Endothelial cell of umbilical vein (primary cell): Measurements from ENCODE around the gene COL4A1. TPM values are rescaled to one million over a fixed set of nuclear protein-coding genes. Genes with fewer than 3 reads are reported as not detected.

Experiments used
- BruUV-seq: library from RNA; stranded (reverse); fragments of 400-500 nt; replicated peaks from 2 replicates; lab custom pipeline; 2021; lab: Mats Ljungman, UMichigan
- CTCF ChIA-PET: fragments of 300-600, 350-600 bp; sonication (Branson Sonifier 250); formaldehyde crosslinking; loops from one replicate; lab custom pipeline; 2021; ENCODE audit warnings: antibody characterized with exemption, inconsistent platforms; lab: Charles Lee
- POLR2A ChIA-PET: fragments of 300-600, 350-600 bp; sonication (Branson Sonifier 250); formaldehyde crosslinking; loops from one replicate; lab custom pipeline; 2021; ENCODE audit warnings: antibody characterized with exemption, inconsistent platforms; lab: Charles Lee
- DNase-seq: peaks from one replicate; pipeline ENCODE4 v3.0.0-alpha.2; 2011; ENCODE audit warnings: low read depth, low spot score
- FAIRE-seq: peaks from 2 replicates; lab custom pipeline; 2011; peaks lifted over from hg19 to GRCh38; lab: Jason Lieb, UNC
- H2AFZ ChIP-seq: 2 replicates; pipeline ENCODE4 v1.6.0; 2012; ENCODE audit warnings: low read depth, low read length, control low read depth, inconsistent platforms
- H3K27ac ChIP-seq: 2 replicates; pipeline ENCODE4 v1.5.1; 2011; ENCODE audit warnings: low read depth, mild to moderate bottlenecking, control low read depth, low read length, moderate library complexity; ENCODE audit not compliant: insufficient read depth
- H3K27me3 ChIP-seq, 2 experiments: 2 replicates each; pipeline versions ENCODE4 v1.6.0 to v1.6.1; 2011; ENCODE audit warnings: low read length in 2 of 2, mixed read lengths in 1 of 2; ENCODE audit not compliant: control insufficient read depth in 2 of 2, insufficient read depth in 2 of 2
- H3K36me3 ChIP-seq, 2 experiments: 2 replicates in 1 of 2; 3 replicates in 1 of 2; pipeline ENCODE4 v1.5.1; 2011; ENCODE audit warnings: low read length in 2 of 2, mild to moderate bottlenecking in 1 of 2, moderate library complexity in 1 of 2; ENCODE audit not compliant: control insufficient read depth in 2 of 2, insufficient read depth in 2 of 2; ENCODE audit errors: extremely low read depth in 1 of 2
- H3K4me1 ChIP-seq: 3 replicates; pipeline ENCODE4 v1.5.1; 2011; ENCODE audit warnings: mild to moderate bottlenecking, low read length; ENCODE audit not compliant: control insufficient read depth, insufficient read depth; ENCODE audit errors: extremely low read depth
- H3K4me2 ChIP-seq: 2 replicates; pipeline ENCODE4 v1.6.1; 2011; ENCODE audit warnings: low read length, control low read depth, mixed read lengths; ENCODE audit not compliant: insufficient read depth
- H3K4me3 ChIP-seq, 3 experiments: fragments of 200-600 bp in 1 of 3; sonication (generic), shearing (Covaris generic) in 1 of 3; replicated peaks in 1 of 3; 2 replicates each; pipeline ENCODE4 v1.5.1; 2011 to 2016; ENCODE audit warnings: control low read depth in 3 of 3, low read length in 3 of 3, mild to moderate bottlenecking in 2 of 3, inconsistent platforms in 1 of 3, low read depth in 1 of 3, moderate library complexity in 1 of 3; ENCODE audit not compliant: insufficient read depth in 1 of 3
- H3K79me2 ChIP-seq: 2 replicates; pipeline ENCODE4 v1.6.0; 2012; ENCODE audit warnings: low read length, inconsistent platforms; ENCODE audit not compliant: control insufficient read depth, insufficient read depth
- H3K9ac ChIP-seq: replicated peaks from 2 replicates; pipeline ENCODE3; 2011; ENCODE audit warnings: low read length, control low read depth; ENCODE audit not compliant: insufficient read depth; ENCODE audit errors: extremely low read depth
- H3K9me1 ChIP-seq: replicated peaks from 3 replicates; pipeline ENCODE4 v1.6.0; 2011; ENCODE audit warnings: mild to moderate bottlenecking, low read length; ENCODE audit not compliant: control insufficient read depth, insufficient read depth; ENCODE audit errors: extremely low read depth
- H3K9me3 ChIP-seq: replicated peaks from 2 replicates; pipeline ENCODE4 v1.5.1; 2012; ENCODE audit warnings: low read length, inconsistent platforms; ENCODE audit not compliant: control insufficient read depth, insufficient read depth
- H4K20me1 ChIP-seq: replicated peaks from 2 replicates; pipeline ENCODE3; 2011; ENCODE audit warnings: mild to moderate bottlenecking, low read length; ENCODE audit not compliant: control insufficient read depth, insufficient read depth; ENCODE audit errors: extremely low read depth
- EZH2 ChIP-seq: IDR thresholded peaks from 2 replicates; pipeline ENCODE4 v1.6.1; 2012; ENCODE audit warnings: borderline replicate concordance, low read depth, mild to moderate bottlenecking, moderate library complexity, low read length, inconsistent platforms; ENCODE audit not compliant: severe bottlenecking
- FOS ChIP-seq: IDR thresholded peaks from 2 replicates; pipeline ENCODE4 v1.6.1; 2011; ENCODE audit warnings: mild to moderate bottlenecking, low read length, moderate library complexity, borderline replicate concordance; ENCODE audit not compliant: insufficient read depth
- GATA2 ChIP-seq: IDR thresholded peaks from 2 replicates; pipeline ENCODE4 v1.7.0; 2011; ENCODE audit warnings: low read depth, mild to moderate bottlenecking, moderate library complexity, mixed read lengths, low read length; ENCODE audit not compliant: insufficient read length, insufficient read depth
- JUN ChIP-seq: IDR thresholded peaks from 2 replicates; pipeline ENCODE4 v1.6.1; 2011; ENCODE audit warnings: borderline replicate concordance, low read depth; ENCODE audit not compliant: insufficient read length, insufficient read depth
- MYC ChIP-seq: IDR thresholded peaks from one replicate; pipeline ENCODE4 v1.6.1; 2011; ENCODE audit warnings: mild to moderate bottlenecking, low read depth, low read length
- POLR2A ChIP-seq: IDR thresholded peaks from 2 replicates; pipeline ENCODE4 v1.6.1; 2012; ENCODE audit warnings: low read depth, mild to moderate bottlenecking, control low read depth, low read length
- POLR2AphosphoS5 ChIP-seq: IDR thresholded peaks from 2 replicates; pipeline ENCODE4 v1.6.1; 2012; ENCODE audit warnings: low read depth, mild to moderate bottlenecking, control low read depth, low read length, moderate library complexity; ENCODE audit not compliant: insufficient read depth
- dilution Hi-C: fragments of 300-500 bp; cut with MboI; formaldehyde crosslinking; loops from one replicate; pipeline ENCODE4 v1.15.0; 2019; ENCODE audit warnings: low sequenced_read_pairs; ENCODE audit not compliant: extremely low pct_ligation_motif_present
- intact Hi-C: fragments of 100-400 bp; cut with micrococcal nuclease; formaldehyde crosslinking; loops from one replicate; pipeline ENCODE4 v1.10.0; 2022
- polyA plus RNA-seq, 4 experiments: library from polyadenylated mRNA; depleted of rRNA in 3 of 4; stranded (reverse) in 3 of 4; unstranded in 1 of 4; fragments of >200 nt; gene quantifications; 2 replicates each; pipeline versions ENCODE4 v1.2.1 to v1.2.3, GENCODE V29; 2011 to 2012; ENCODE audit warnings: missing spikeins in 1 of 4
- total RNA-seq: library from RNA; stranded (reverse); gene quantifications from 2 replicates; pipeline ENCODE4 v1.2.3, GENCODE V29; 2021
- TF ChIP-seq, protein P1 (sequence below): IDR thresholded peaks from 2 replicates; pipeline ENCODE4 v1.6.1; 2011; ENCODE audit not compliant: insufficient read depth, insufficient read length
- TF ChIP-seq, protein P2 (sequence below), 2 donors: IDR thresholded peaks; 1 replicate in 1 of 2; 2 replicates in 1 of 2; pipeline ENCODE4 v1.5.1; 2011; ENCODE audit warnings: low read length in 2 of 2, mild to moderate bottlenecking in 2 of 2, moderate library complexity in 2 of 2, control low read depth in 1 of 2, inconsistent platforms in 1 of 2, low read depth in 1 of 2; ENCODE audit not compliant: insufficient read depth in 1 of 2; ENCODE audit errors: extremely low read depth in 1 of 2

The COL4A1 gene
- total and polyA plus RNA-seq, 2 donors (not counting 3 experiments of a cell fraction or from before 2014, with no cell fraction given), result 384 to 1,119 TPM

DNA sequence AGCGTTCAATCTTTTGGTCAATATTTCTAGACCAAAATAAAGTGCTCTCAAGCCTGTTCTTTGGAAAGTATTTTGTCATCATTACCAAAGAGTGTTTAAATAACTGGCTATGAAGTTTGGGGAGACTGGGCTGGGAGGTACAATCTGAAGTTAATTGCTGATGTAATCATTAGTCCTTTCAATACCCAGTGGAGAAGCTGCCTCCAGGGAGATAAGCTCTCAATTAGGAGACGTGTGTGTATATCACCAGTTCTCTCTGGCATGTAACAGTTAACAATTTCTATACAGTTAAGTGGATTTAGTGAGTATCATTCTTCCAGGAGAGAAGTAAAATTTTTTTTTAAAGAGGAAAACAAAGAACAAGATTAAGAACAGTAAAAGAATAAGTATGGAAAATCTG is 1.4 kb downstream of the COL4A1 start:
- H3K9me3 ChIP-seq, result no peaks in the 10 kb centered on the region
- no peak for DNase-seq
- dilution Hi-C loops (no loop called here), intact Hi-C loops (no loop called here)
- no peak for FAIRE-seq
- H3K36me3 ChIP-seq, result peaks cover 0 to 7% of the 10 kb centered on the region in 2 experiments
- CTCF ChIA-PET, result interaction anchor here (1.0 to 5.0 kb wide), 17 partner anchors 8 to 106 kb away, joined by 3 to 43 read pairs (median 5); no protein-coding TSS in a partner anchor
- H3K4me3 ChIP-seq, result peak overlapping the region; percentile 64 to 83 (median 71)
- peak overlapping the region; percentile 59 for H3K27ac ChIP-seq
- H2AFZ ChIP-seq, result no peak overlapping the region
- peaks cover 57% of the 10 kb centered on the region for H3K4me1 ChIP-seq
- H3K27me3 ChIP-seq, result no peaks in the 10 kb centered on the region
- BruUV-seq, result TSS peak; percentile 18
- H3K79me2 ChIP-seq, result peaks cover 88% of the 10 kb centered on the region
- no peaks in the 10 kb centered on the region for H3K9me1 ChIP-seq
- H3K9ac ChIP-seq, result peak overlapping the region; percentile 74
- peak overlapping the region; percentile 79 for H3K4me2 ChIP-seq
- peaks cover 3% of the 10 kb centered on the region for H4K20me1 ChIP-seq
- TF ChIP-seq MYC (no peak), JUN (no peak), POLR2AphosphoS5 (no peak), EZH2 (no peak), FOS (no peak), GATA2 (no peak), POLR2A (no peak)
- TF ChIP-seq, protein P1, sequence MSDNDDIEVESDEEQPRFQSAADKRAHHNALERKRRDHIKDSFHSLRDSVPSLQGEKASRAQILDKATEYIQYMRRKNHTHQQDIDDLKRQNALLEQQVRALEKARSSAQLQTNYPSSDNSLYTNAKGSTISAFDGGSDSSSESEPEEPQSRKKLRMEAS, result no peak
- TF ChIP-seq, protein P2, sequence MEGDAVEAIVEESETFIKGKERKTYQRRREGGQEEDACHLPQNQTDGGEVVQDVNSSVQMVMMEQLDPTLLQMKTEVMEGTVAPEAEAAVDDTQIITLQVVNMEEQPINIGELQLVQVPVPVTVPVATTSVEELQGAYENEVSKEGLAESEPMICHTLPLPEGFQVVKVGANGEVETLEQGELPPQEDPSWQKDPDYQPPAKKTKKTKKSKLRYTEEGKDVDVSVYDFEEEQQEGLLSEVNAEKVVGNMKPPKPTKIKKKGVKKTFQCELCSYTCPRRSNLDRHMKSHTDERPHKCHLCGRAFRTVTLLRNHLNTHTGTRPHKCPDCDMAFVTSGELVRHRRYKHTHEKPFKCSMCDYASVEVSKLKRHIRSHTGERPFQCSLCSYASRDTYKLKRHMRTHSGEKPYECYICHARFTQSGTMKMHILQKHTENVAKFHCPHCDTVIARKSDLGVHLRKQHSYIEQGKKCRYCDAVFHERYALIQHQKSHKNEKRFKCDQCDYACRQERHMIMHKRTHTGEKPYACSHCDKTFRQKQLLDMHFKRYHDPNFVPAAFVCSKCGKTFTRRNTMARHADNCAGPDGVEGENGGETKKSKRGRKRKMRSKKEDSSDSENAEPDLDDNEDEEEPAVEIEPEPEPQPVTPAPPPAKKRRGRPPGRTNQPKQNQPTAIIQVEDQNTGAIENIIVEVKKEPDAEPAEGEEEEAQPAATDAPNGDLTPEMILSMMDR (IDR thresholded peaks at IDR 0.05; ENCODE audit: extremely low read depth in 1 of 2, insufficient read depth in 1 of 2, low read depth in 1 of 2, low read length in 2 of 2), result no peak
- POLR2A ChIA-PET, result interaction anchor here (0.9 to 1.0 kb wide), 2 partner anchors 58 to 410 kb away, joined by 3 to 4 read pairs; no protein-coding TSS in a partner anchor
